ENCODE data around the gene WDFY4.

The WDFY4 gene

GRCh38 chr10:48926764-48927540 is 242.3 kb downstream of the WDFY4 start:
- TF ChIP-seq TAF1 (IDR thresholded peaks at IDR 0.05; ENCODE audit: borderline replicate concordance, insufficient read depth, low read length) (no peak), FOXP2 (optimal IDR thresholded peaks at IDR 0.05; ENCODE audit: borderline replicate concordance, extremely low read depth, extremely low read length, insufficient read depth) (no peak), SIN3A (IDR thresholded peaks at IDR 0.05; ENCODE audit: borderline replicate concordance, insufficient read depth, low read length) (no peak), POLR2AphosphoS5 (IDR thresholded peaks at IDR 0.05; ENCODE audit: low read depth, low read length) (no peak), REST (IDR thresholded peaks at IDR 0.05; ENCODE audit: insufficient read depth in 1 of 2, low read depth in 2 of 2, low read length in 2 of 2) (no peak)

GRCh38 chr10:48929413-48929990 is 244.8 kb downstream of the WDFY4 start:
- TF ChIP-seq TAF1 (IDR thresholded peaks at IDR 0.05; ENCODE audit: borderline replicate concordance, insufficient read depth, low read length) (no peak), SIN3A (IDR thresholded peaks at IDR 0.05; ENCODE audit: borderline replicate concordance, insufficient read depth, low read length) (no peak), FOXP2 (optimal IDR thresholded peaks at IDR 0.05; ENCODE audit: borderline replicate concordance, extremely low read depth, extremely low read length, insufficient read depth) (no peak), POLR2AphosphoS5 (IDR thresholded peaks at IDR 0.05; ENCODE audit: low read depth, low read length) (no peak), REST (IDR thresholded peaks at IDR 0.05; ENCODE audit: insufficient read depth in 1 of 2, low read depth in 2 of 2, low read length in 2 of 2) (no peak)

- TF ChIP-seq SIN3A (IDR thresholded peaks at IDR 0.05; ENCODE audit: borderline replicate concordance, insufficient read depth, low read length) (no peak), TAF1 (IDR thresholded peaks at IDR 0.05; ENCODE audit: borderline replicate concordance, insufficient read depth, low read length) (no peak), FOXP2 (optimal IDR thresholded peaks at IDR 0.05; ENCODE audit: borderline replicate concordance, extremely low read depth, extremely low read length, insufficient read depth) (no peak), REST (IDR thresholded peaks at IDR 0.05; ENCODE audit: insufficient read depth in 1 of 2, low read depth in 2 of 2, low read length in 2 of 2) (no peak), POLR2AphosphoS5 (IDR thresholded peaks at IDR 0.05; ENCODE audit: low read depth, low read length) (no peak)
Measured at GRCh38 chr10:48931188-48931587, 246.5 kb downstream of the WDFY4 start.

- no peak for TF ChIP-seq SIN3A (IDR thresholded peaks at IDR 0.05; ENCODE audit: borderline replicate concordance, insufficient read depth, low read length)
- TF ChIP-seq TAF1 (IDR thresholded peaks at IDR 0.05; ENCODE audit: borderline replicate concordance, insufficient read depth, low read length) = no peak
- no peak for TF ChIP-seq REST (IDR thresholded peaks at IDR 0.05; ENCODE audit: insufficient read depth in 1 of 2, low read depth in 2 of 2, low read length in 2 of 2)
- no peak for TF ChIP-seq POLR2AphosphoS5 (IDR thresholded peaks at IDR 0.05; ENCODE audit: low read depth, low read length)
- no peak for TF ChIP-seq FOXP2 (optimal IDR thresholded peaks at IDR 0.05; ENCODE audit: borderline replicate concordance, extremely low read depth, extremely low read length, insufficient read depth)
Measured at GRCh38 chr10:48932831-48933664, 248.4 kb downstream of the WDFY4 start.
